Ectodermal cell (in vitro differentiated cells): ENCODE data around the gene MYO1H.

Source experiments
- H3K27ac ChIP-seq: 2 replicates; pipeline ENCODE4 v1.7.0; 2013; ENCODE audit warnings: mild to moderate bottlenecking, low read depth, low read length; ENCODE audit not compliant: insufficient read depth, poor library complexity, severe bottlenecking
- H3K27me3 ChIP-seq: 2 replicates; pipeline ENCODE4 v1.7.0; 2013; ENCODE audit warnings: mild to moderate bottlenecking, low read length; ENCODE audit not compliant: insufficient read depth, control insufficient read depth, poor library complexity, severe bottlenecking
- H3K36me3 ChIP-seq: one replicate; pipeline ENCODE4 v1.7.0; 2013; ENCODE audit warnings: low read length; ENCODE audit not compliant: control insufficient read depth, insufficient read depth
- H3K4me1 ChIP-seq: one replicate; pipeline ENCODE4 v1.7.0; 2013; ENCODE audit warnings: low read length; ENCODE audit not compliant: control insufficient read depth, insufficient read depth
- H3K4me3 ChIP-seq: 2 replicates; pipeline ENCODE4 v1.7.0; 2013; ENCODE audit warnings: low read depth, low read length, control low read depth; ENCODE audit not compliant: insufficient read depth
- H3K9me3 ChIP-seq: 2 replicates; pipeline ENCODE4 v1.7.0; 2013; ENCODE audit warnings: mild to moderate bottlenecking, low read length, moderate library complexity; ENCODE audit not compliant: control insufficient read depth
- WGBS, 2 experiments: methylation state at CpG; one replicate each; pipeline ENCODE4 v1.1.7; 2013; ENCODE audit warnings: missing lambda C conversion rate in 2 of 2; 5-methylcytosine and 5-hydroxymethylcytosine counted together

Gene MYO1H

GRCh38 chr12:109378569-109378968 lies 30.9 kb downstream of the MYO1H start:
- Histone ChIP-seq H3K27me3 (no peaks in the 10 kb centered on the region), H3K27ac (no peak overlapping the region), H3K4me1 (no peaks in the 10 kb centered on the region), H3K4me3 (no peak overlapping the region), H3K36me3 (no peaks in the 10 kb centered on the region), H3K9me3 (no peaks in the 10 kb centered on the region)
- 86 to 92% methylated on average over 5 of the region's 5 CpGs for WGBS, 2 experiments

DNA sequence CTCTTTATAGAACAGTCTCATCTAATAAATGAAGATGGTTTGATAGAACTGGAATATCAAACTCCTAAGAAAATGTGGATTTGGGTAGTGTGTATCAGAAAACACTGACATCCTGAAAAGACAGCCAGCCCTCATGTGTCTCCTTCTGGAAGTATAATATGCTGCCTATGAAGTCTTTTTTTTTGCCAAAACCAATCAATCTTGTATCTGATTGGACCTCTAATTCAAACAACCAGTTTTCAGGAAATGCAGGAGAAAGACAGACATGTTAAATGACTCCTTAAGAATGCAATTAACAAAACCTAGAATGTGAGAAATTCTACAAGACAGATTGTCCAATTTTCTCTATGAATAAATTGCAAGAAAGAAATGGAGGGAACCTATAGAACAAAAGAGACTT lies 34.3 kb downstream of the MYO1H start:
- Histone ChIP-seq H3K36me3 (no peaks in the 10 kb centered on the region), H3K9me3 (no peaks in the 10 kb centered on the region), H3K27ac (no peak overlapping the region), H3K4me3 (no peak overlapping the region), H3K4me1 (no peaks in the 10 kb centered on the region), H3K27me3 (no peaks in the 10 kb centered on the region)

- Histone ChIP-seq H3K36me3 (no peaks in the 10 kb centered on the region), H3K9me3 (no peaks in the 10 kb centered on the region), H3K27me3 (no peaks in the 10 kb centered on the region), H3K4me3 (no peak overlapping the region), H3K4me1 (no peaks in the 10 kb centered on the region), H3K27ac (no peak overlapping the region)
- WGBS, 2 experiments: 79 to 88% methylated on average over 2 of the region's 2 CpGs
Measured at GRCh38 chr12:109383240-109383639, 35.5 kb downstream of the MYO1H start.

GRCh38 chr12:109385339-109386058 lies 37.8 kb downstream of the MYO1H start:
- H3K27ac ChIP-seq: no peak overlapping the region
- H3K9me3 ChIP-seq: no peaks in the 10 kb centered on the region
- WGBS, 2 experiments: 48 to 51% methylated on average over 8 of the region's 8 CpGs
- no peaks in the 10 kb centered on the region for H3K27me3 ChIP-seq
- H3K36me3 ChIP-seq: no peaks in the 10 kb centered on the region
- no peak overlapping the region for H3K4me3 ChIP-seq
- no peaks in the 10 kb centered on the region for H3K4me1 ChIP-seq

GRCh38 chr12:109386059-109386433 lies 38.3 kb downstream of the MYO1H start:
- Histone ChIP-seq H3K27ac (no peak overlapping the region), H3K27me3 (no peaks in the 10 kb centered on the region), H3K9me3 (no peaks in the 10 kb centered on the region), H3K4me3 (no peak overlapping the region), H3K36me3 (no peaks in the 10 kb centered on the region), H3K4me1 (no peaks in the 10 kb centered on the region)
- WGBS, 2 experiments: 70 to 81% methylated on average over 5 of the region's 5 CpGs

DNA sequence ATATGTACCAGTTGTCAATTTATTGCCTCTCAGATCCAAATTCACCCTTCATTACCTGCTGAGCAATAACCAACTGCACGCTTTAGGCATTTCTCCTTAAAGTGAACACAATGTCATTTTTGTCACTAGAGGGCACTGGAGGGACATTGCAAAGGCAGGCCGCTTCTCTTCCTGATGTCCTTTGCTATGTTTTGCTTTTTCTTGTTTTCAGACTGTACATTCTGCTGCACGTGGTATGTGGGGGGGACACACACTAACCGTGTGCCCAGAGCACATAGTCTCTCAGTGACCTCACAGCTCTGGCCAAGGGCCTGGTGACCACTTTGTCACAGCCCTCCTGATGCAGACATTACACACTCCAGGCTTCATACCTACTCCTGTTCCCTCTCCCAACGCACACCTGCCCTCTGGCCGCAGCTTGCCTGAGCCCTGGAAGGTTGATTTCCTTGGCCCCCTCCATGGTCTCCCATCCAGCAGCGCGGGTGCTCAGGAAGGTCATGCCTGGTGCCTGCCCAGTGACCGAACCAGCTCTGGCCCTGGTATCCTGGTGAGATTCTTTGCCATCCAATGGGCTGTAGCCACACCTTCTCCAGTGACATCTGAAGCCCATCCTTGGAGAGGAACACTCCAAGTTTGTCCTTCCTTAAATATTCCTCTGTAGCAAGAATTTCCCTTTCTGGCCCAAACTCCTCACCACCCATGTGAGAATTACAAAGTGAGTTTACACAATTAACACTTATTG lies 39.9 kb downstream of the MYO1H start:
- Histone ChIP-seq H3K9me3 (no peaks in the 10 kb centered on the region), H3K4me3 (no peak overlapping the region), H3K27me3 (no peaks in the 10 kb centered on the region), H3K36me3 (no peaks in the 10 kb centered on the region), H3K27ac (no peak overlapping the region), H3K4me1 (no peaks in the 10 kb centered on the region)
- WGBS, 2 experiments: 74 to 81% methylated on average over 9 of the region's 9 CpGs

GRCh38 chr12:109388167-109388563 lies 40.5 kb downstream of the MYO1H start:
- Histone ChIP-seq H3K9me3 (no peaks in the 10 kb centered on the region), H3K4me1 (no peaks in the 10 kb centered on the region), H3K27ac (no peak overlapping the region), H3K27me3 (no peaks in the 10 kb centered on the region), H3K36me3 (no peaks in the 10 kb centered on the region), H3K4me3 (no peak overlapping the region)
- WGBS, 2 experiments: 73 to 80% methylated on average over 3 of the region's 3 CpGs

- WGBS, 2 experiments: 82 to 83% methylated on average over 4 of the region's 4 CpGs
- H3K36me3 ChIP-seq: no peaks in the 10 kb centered on the region
Measured at GRCh38 chr12:109389146-109389545, 41.4 kb downstream of the MYO1H start.

DNA sequence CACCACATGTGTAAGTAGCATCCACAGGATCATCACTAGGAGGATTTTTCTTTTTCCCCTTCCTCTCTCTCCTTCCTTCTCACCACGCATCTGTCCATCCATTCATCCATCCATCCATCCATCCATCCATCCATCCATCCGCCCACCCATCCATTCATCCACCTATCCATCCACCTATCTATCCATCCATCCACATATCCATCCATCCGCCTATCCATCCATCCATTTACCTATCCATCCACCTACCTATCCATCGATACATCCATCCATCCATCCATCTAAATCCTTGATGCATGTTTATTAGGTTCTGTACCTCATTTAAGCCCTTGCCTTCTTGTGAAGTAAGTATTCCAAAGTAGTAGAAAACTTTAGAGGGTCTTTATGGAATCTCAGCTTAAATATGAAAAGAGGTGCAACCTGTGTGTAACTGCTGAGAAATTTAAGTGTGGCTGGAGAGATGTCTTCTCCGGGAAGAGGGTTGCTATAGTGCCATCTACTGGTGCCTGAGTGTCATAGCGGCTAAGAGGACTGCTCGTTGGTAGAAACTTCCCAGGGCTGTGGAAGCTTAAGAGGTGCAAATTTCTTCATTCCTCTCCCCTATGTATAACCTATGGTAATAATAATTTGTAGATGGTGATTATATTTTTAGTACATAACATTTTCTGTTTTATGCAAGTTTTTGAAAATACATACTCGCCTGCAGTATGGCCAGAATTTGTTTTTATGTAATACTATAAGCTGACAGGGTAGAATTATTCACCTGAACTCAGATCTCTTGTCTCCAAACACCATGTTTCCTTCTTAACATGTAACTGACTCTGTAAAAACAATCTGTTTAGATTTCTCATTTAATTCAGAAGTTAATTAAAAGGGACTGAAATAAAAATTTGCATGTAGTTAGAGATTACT lies 46.0 kb downstream of the MYO1H start:
- H3K9me3 ChIP-seq: no peaks in the 10 kb centered on the region
- 42 to 51% methylated on average over 6 to 8 of the region's 8 CpGs for WGBS, 2 experiments
- no peak overlapping the region for H3K4me3 ChIP-seq
- no peak overlapping the region for H3K27ac ChIP-seq
- no peaks in the 10 kb centered on the region for H3K36me3 ChIP-seq
- no peaks in the 10 kb centered on the region for H3K27me3 ChIP-seq
- H3K4me1 ChIP-seq: no peaks in the 10 kb centered on the region

More at GRCh38 chr12:109389146-109389545, 41.4 kb downstream of the MYO1H start:
- no peak overlapping the region for H3K27ac ChIP-seq
- no peaks in the 10 kb centered on the region for H3K4me1 ChIP-seq
- H3K4me3 ChIP-seq: no peak overlapping the region
- H3K9me3 ChIP-seq: no peaks in the 10 kb centered on the region
- no peaks in the 10 kb centered on the region for H3K27me3 ChIP-seq

DNA sequence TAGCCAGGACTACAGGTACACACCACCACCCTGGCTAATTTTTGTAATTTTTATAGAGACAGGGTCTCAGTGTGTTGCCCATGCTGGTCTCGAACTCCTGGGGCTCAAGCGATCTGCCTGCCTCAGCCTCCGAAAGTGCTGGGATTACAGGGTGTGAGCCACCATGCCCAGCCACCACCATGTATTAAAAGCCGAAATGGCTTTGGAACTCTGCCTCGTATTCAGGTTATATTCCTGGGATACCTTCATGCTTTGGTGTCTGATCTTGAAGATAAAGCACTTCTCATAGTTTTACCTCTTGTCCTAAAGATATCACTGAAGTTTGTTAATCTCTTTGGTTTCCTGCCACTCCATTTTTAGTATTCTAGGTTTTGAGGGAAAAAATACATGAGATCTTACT lies 47.2 kb downstream of the MYO1H start:
- Histone ChIP-seq H3K4me3 (no peak overlapping the region), H3K27me3 (no peaks in the 10 kb centered on the region), H3K9me3 (no peaks in the 10 kb centered on the region), H3K4me1 (no peaks in the 10 kb centered on the region), H3K27ac (no peak overlapping the region), H3K36me3 (no peaks in the 10 kb centered on the region)
- 92 to 93% methylated on average over 5 of the region's 5 CpGs for WGBS, 2 experiments
